HG03469 (cell line): Measurements from ENCODE around the gene CKAP4.
A peak's percentile ranks its signal among the peaks of the same experiment; 100 is the strongest.

ENCODE experiments used
- ATAC-seq: cut with Tn5 transposase; IDR thresholded peaks from one replicate; pipeline ENCODE4 v1.9.1; 2021; ENCODE audit warnings: mild to moderate bottlenecking, moderate library complexity, moderate number of reproducible peaks; ENCODE audit not compliant: unreplicated experiment

The CKAP4 gene

GRCh38 chr12:106274575-106275121 lies 26.8 kb upstream of the CKAP4 start:
- no peak for ATAC-seq

- ATAC-seq, result no peak
Observed at GRCh38 chr12:106274012-106274411, 26.2 kb upstream of the CKAP4 start.

- ATAC-seq, result no peak
Observed at GRCh38 chr12:106273491-106273890, 25.7 kb upstream of the CKAP4 start.

- no peak for ATAC-seq
Observed at GRCh38 chr12:106271575-106272505, 24.0 kb upstream of the CKAP4 start.

- no peak for ATAC-seq
Observed at GRCh38 chr12:106269150-106269771, 21.4 kb upstream of the CKAP4 start.

- no peak for ATAC-seq
Observed at GRCh38 chr12:106267535-106267934, 19.7 kb upstream of the CKAP4 start.

- no peak for ATAC-seq
Observed at GRCh38 chr12:106265116-106265515, 17.3 kb upstream of the CKAP4 start.

GRCh38 chr12:106258935-106259334 lies 11.1 kb upstream of the CKAP4 start:
- no peak for ATAC-seq

- ATAC-seq, result no peak
Observed at GRCh38 chr12:106258226-106258625, 10.4 kb upstream of the CKAP4 start.

- no peak for ATAC-seq
Observed at GRCh38 chr12:106256524-106256923, 8.7 kb upstream of the CKAP4 start.

- no peak for ATAC-seq
Observed at GRCh38 chr12:106255952-106256351, 8.1 kb upstream of the CKAP4 start.

GRCh38 chr12:106255493-106255892 lies 7.7 kb upstream of the CKAP4 start:
- ATAC-seq, result no peak

GRCh38 chr12:106254724-106255123 lies 6.9 kb upstream of the CKAP4 start:
- ATAC-seq, result no peak

- ATAC-seq, result no peak
Observed at GRCh38 chr12:106251631-106252455, 4.0 kb upstream of the CKAP4 start.

GRCh38 chr12:106249411-106250135 lies 1.8 kb upstream of the CKAP4 start:
- ATAC-seq, result peak; percentile 71

GRCh38 chr12:106248846-106249371 lies 1.1 kb upstream of the CKAP4 start:
- no peak for ATAC-seq

GRCh38 chr12:106248312-106248845 lies 559 bp upstream of the CKAP4 start:
- ATAC-seq, result no peak

- ATAC-seq, result no peak
Observed at GRCh38 chr12:106246891-106247673, 738 bp downstream of the CKAP4 start.

- no peak for ATAC-seq
Observed at GRCh38 chr12:106245767-106246166, 2.1 kb downstream of the CKAP4 start.
